Ammon's horn (tissue), 1 donor: Measurements from ENCODE around the gene EHMT2.
"Not testable (repeated sequence)": the region's sequence is repeated elsewhere in the genome, so short reads cannot be mapped to it uniquely, and the experiment has no call there.

Source experiments
- DNase-seq: peaks from one replicate; pipeline ENCODE4 v3.0.0-alpha.2; 2016; ENCODE audit warnings: low spot score

EHMT2 gene

GRCh38 chr6:31870385-31870921 is 27.0 kb downstream of the EHMT2 start:
- DNase-seq: no peak

- DNase-seq: no peak
These were observed 28.2 kb downstream of the EHMT2 start for GRCh38 chr6:31869343-31869742.

- DNase-seq: not testable (repeated sequence)
These were observed 28.9 kb downstream of the EHMT2 start for GRCh38 chr6:31868658-31868971.

- no peak for DNase-seq
These were observed 32.0 kb downstream of the EHMT2 start for GRCh38 chr6:31865205-31866118.

GRCh38 chr6:31864818-31865204 is 32.7 kb downstream of the EHMT2 start:
- DNase-seq: no peak

- not testable (repeated sequence) for DNase-seq
These were observed 33.4 kb downstream of the EHMT2 start for GRCh38 chr6:31864123-31864562.

GRCh38 chr6:31862344-31863235 is 34.9 kb downstream of the EHMT2 start, which contains the start of gene NEU1:
Gene NEU1, minus strand, starts transcription at chr6:31862821. Its CDS starts 45 bp downstream, at chr6:31862776.
- DNase-seq: peak; percentile 100

GRCh38 chr6:31861919-31862343 is 35.6 kb downstream of the EHMT2 start:
- DNase-seq: no peak

GRCh38 chr6:31861150-31861549 is 36.3 kb downstream of the EHMT2 start:
- no peak for DNase-seq

- no peak for DNase-seq
These were observed 37.1 kb downstream of the EHMT2 start for GRCh38 chr6:31860349-31860748.

GRCh38 chr6:31859923-31860322 is 37.6 kb downstream of the EHMT2 start:
- DNase-seq: no peak

GRCh38 chr6:31858707-31859106 is 38.8 kb downstream of the EHMT2 start:
- no peak for DNase-seq

- DNase-seq: not testable (repeated sequence)
These were observed 39.7 kb downstream of the EHMT2 start for GRCh38 chr6:31857774-31858173.

GRCh38 chr6:31851980-31852718 is 45.3 kb downstream of the EHMT2 start:
- DNase-seq: not testable (repeated sequence)

GRCh38 chr6:31851485-31851832 is 46.0 kb downstream of the EHMT2 start:
- DNase-seq: no peak

- no peak for DNase-seq
These were observed 46.6 kb downstream of the EHMT2 start for GRCh38 chr6:31850765-31851484.

- no peak for DNase-seq
These were observed 50.1 kb downstream of the EHMT2 start for GRCh38 chr6:31847276-31847978.

- DNase-seq: no peak
These were observed 53.0 kb downstream of the EHMT2 start for GRCh38 chr6:31844507-31844906.

- no peak for DNase-seq
These were observed 55.4 kb downstream of the EHMT2 start for GRCh38 chr6:31842053-31842452.

- not testable (repeated sequence) for DNase-seq
These were observed 57.7 kb downstream of the EHMT2 start for GRCh38 chr6:31839779-31840126.

GRCh38 chr6:31838968-31839367 is 58.5 kb downstream of the EHMT2 start:
- no peak for DNase-seq
